ENCODE measurements around the gene IGF2.

GRCh38 chr11:2097356-2097997 is 41.7 kb downstream of the IGF2 start:
- no peak for TF ChIP-seq CTCF (IDR thresholded peaks at IDR 0.05)
- no peak for TF ChIP-seq POLR2A (IDR thresholded peaks at IDR 0.05)

All from esophagus squamous epithelium (tissue), 4 donors.